GM21528 (cell line): ENCODE results near the gene EIF5AL1.
"Not testable (repeated sequence)": the region's sequence is repeated elsewhere in the genome, so short reads cannot be mapped to it uniquely, and the experiment has no call there.

Experiments used
- ATAC-seq: cut with Tn5 transposase; IDR thresholded peaks from one replicate; pipeline ENCODE4 v1.9.1; 2021; ENCODE audit warnings: mild to moderate bottlenecking, moderate library complexity; ENCODE audit not compliant: unreplicated experiment, low FRiP score

Gene EIF5AL1

DNA sequence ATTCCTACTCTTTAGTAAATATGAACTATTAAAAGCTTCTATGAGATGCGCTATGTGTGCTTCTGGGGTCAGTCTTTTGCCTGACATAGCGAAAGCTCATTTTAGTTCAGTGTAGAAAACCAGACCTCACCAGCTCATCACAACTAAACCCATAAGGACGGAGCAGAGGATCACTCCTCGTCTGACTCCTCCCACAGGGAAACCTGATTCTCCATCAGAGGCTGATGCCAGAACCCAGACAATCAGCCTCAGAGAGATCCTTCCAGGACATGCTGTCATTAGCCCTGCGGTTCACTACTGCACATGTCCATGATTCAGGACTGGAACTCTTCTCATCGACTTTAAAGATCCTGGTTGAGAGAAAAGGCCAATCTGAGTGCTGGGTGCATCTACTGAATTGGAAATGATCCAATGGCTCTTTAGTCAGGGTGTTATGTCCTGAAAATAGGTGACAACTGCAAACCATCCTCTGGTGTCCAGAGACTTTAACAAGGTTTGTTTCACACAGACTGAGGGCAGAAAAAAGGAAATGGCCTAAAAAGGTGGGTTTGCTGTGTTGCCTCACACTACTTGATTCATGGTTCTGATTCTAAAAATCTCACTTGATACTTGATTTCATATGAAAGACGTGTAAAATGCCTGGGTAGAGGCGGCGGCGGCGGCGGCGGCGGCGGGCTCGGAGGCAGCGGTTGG is at the start of gene EIF5AL1:
Gene EIF5AL1, plus strand, starts transcription at position 643 of the 693 bp plus-strand sequence. CDS start 117 bp downstream, outside the sequence.
- ATAC-seq: not testable (repeated sequence)

DNA sequence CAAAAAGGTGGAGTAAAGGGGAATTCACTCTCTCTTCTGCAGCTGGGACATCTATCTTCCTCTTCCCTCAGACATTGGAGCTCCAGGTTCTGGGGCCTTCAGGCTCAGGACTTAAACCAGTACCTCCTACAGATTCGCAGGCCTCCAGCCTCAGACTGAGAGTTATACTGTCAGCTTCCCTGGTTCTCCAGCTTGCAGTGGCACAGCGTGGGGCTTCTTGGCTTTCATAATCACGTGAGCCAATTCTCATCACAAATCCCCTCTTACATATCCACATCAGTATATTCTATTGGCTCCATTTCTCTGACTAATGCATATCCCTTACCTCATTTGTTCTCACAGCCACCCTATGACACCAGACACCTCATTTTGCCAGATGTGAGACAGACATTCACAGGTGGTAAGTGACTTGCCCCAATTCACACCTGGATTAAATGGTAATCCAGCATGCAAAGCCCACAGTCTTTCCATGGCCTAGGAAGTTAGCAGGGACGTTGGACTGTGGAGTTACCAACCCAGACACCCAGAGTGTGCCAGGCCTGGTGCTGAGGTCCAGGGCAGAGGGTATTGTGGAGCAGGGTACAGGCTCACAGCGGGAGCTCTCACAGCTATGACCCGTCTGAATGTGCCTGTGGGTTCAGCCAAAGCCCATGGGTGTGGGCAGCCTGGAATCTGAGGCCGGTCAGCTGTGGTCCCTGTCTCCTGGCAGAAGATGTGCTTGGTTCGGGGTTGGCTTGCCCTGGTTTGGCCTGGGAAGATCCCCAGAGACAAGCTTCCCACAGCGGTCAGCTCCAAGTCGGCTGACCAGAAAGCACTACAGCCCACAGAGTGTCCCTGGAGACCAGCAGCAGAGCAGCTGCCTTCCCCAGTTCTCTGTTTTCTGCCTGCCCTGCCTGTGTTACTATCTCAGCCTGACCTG is 48.5 kb upstream of the EIF5AL1 start:
- ATAC-seq: no peak

DNA sequence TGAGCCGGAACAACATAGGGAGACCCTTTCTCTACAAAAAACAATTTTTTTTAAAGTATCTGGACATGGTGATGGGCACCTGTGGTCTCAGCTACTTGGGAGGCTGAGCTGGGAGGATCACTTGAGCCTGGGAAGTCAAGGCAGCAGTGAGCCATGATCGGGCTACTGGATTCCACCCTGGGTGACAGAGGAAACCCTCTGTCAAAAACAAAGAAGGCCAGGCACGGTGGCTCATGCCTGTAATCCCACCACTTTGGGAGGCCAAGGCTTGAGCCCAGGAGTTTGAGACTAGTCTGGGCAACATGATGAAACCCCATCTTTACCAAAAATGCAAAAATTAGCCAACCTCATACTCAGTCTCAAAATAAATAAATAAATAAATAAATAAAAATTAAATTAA is 47.0 kb upstream of the EIF5AL1 start:
- ATAC-seq: no peak

DNA sequence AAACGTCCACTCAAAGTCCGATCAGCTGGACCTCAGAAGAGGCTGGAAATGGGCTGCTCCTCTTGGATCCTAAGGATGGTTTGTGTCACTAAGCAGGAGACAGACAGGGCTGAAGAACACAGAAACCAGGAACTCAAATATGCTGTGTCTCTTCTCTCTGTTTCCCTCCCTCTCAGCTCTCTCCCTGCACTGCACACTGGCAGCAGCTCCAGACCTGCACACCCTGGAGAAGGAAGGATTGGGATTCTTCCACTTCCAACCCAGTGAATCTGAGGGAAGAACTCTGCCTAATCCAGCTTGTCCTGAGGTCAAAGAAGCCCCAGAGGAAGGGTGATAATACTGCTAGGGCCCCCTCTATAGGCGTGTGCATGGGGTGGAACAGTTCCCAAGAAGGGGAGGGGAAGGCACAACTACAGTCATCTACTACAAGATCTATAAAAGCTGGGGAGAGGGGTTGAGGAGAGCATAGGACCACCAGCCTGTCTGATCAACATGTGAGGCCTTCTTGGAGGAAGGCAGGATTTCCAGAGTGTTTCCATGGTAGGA is 44.2 kb upstream of the EIF5AL1 start:
- ATAC-seq: no peak

DNA sequence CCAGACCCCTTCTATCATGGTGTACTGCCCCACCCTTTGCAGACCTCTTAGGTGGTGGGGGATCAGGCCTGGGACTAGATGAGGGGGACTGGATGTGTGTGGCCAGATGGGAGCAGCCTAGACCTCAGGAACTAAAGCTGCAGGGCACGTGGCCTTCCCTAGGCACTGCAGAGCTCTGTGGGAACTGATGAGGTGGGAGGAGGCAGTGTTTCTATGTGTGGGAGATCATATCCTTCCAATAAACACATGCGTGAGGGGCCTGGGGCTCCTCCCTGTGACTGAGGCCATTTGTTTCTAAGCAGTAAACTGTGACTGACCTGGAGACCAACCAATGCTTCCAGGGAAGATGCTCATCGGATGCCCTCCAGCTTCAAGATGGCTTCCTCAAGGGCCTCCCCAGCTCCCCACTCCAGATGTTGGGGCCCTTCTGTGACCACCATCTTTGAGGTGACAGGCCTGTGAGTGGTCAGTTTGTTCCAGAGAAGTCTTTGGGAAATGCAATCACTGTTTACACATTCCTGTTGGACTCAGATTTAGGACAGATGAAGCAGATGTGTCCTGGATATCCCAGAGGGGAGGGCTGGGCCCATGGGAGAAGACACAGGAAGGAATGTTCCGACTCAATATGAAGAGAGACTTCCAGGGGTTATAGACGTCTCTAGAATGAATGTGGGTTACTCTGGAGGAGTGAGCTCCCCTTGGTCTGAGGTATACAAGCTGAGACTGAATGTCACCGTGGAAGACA is 43.3 kb upstream of the EIF5AL1 start:
- ATAC-seq: no peak

DNA sequence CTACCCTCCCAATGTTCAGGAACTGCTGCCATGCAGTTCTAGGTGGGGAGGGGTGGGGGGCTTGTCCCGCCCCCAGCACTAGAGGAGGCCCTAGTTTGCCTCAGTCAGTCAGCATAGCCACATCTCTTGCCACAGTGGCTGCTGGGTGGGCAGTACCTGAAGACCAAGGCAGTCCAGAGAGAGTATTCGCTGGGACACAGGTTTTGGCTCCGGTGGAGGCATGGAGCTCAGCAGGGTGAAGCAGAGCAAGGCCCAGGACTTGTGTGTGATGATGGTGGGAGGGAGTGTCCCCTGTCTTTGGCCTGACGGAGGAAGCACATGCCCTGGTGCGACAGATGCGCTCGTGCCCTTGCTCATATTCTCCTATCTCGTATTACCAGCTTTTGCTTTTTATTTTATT is 42.2 kb upstream of the EIF5AL1 start:
- ATAC-seq: no peak

GRCh38 chr10:79471776-79472175 is 40.6 kb upstream of the EIF5AL1 start:
- ATAC-seq: no peak

DNA sequence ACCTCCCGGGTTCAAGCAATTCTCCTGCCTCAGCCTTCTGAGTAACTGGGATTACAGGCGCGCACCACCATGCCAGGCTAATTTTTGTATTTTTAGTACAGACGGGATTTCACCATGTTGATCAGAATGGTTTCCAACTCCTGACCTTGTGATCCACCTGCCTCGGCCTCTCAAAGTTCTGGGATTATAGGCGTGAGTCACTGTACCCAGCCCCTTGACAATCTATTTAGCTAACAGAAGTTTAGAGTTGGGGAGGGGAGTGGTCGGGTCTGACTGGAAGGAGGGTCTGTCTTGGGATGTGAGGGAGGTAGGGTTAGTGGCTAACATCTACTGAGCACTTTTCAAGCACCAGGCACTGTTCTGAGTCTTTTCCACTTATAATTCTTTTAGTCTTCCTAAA is 39.9 kb upstream of the EIF5AL1 start:
- ATAC-seq: no peak

- no peak for ATAC-seq
Observed at GRCh38 chr10:79472951-79473350, 39.4 kb upstream of the EIF5AL1 start.

- ATAC-seq: no peak
Observed at GRCh38 chr10:79473496-79474095, 38.7 kb upstream of the EIF5AL1 start.

- ATAC-seq: no peak
Observed at GRCh38 chr10:79475119-79475653, 37.1 kb upstream of the EIF5AL1 start.

GRCh38 chr10:79475877-79476276 is 36.5 kb upstream of the EIF5AL1 start:
- ATAC-seq: no peak

- no peak for ATAC-seq
Observed at GRCh38 chr10:79476645-79477044, 35.7 kb upstream of the EIF5AL1 start.

DNA sequence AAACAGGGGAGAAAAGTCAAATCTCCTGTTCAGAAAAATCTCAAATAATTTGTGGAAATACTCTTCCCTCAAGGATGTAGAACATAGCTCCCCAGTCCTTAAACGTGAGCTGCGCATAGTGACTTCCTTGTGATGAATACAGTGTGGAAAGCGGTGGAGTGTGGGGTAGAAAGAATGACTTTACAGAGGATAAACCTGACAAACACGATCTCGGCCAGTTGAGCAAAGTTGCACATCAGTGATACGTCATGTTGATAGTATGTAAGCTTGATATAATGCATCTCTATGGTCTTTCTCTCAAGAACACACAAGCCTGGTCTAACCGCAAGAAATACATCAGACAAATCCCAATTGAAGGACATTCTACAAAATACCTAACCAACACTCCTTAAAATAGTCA is 34.9 kb upstream of the EIF5AL1 start:
- no peak for ATAC-seq

DNA sequence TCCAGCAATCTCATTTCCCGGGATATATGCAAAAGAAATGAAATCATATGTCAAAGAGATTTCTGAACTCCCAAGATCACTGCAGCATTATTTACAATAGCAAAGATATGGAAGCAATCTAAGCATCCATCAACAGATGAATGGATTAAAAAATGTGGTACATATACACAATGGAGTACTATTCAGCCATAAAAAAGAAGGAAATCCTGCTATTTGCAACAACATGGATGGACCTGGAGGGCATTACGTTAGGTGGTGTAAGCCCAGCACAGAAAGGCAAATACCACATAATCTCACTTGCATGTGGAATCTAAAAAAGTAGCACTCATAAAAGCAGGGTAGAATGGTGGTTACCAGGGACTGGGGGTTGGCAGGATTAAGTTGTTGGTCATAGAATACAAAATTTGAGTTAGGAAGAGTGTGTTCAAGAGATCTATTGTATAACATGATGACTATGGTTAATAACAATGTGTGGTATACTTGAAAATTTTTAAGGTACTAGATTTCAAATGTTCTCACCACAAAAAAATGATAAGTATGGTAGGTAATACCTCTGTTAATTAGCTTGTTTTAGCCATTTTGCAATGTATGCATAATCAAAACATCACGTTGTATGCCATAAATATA is 32.9 kb upstream of the EIF5AL1 start:
- ATAC-seq: no peak

- ATAC-seq: no peak
Observed at GRCh38 chr10:79482304-79482703, 30.0 kb upstream of the EIF5AL1 start.

- no peak for ATAC-seq
Observed at GRCh38 chr10:79482741-79483140, 29.6 kb upstream of the EIF5AL1 start.

GRCh38 chr10:79483299-79483698 is 29.0 kb upstream of the EIF5AL1 start:
- ATAC-seq: no peak

- ATAC-seq: no peak
Observed at GRCh38 chr10:79483948-79484347, 28.4 kb upstream of the EIF5AL1 start.

DNA sequence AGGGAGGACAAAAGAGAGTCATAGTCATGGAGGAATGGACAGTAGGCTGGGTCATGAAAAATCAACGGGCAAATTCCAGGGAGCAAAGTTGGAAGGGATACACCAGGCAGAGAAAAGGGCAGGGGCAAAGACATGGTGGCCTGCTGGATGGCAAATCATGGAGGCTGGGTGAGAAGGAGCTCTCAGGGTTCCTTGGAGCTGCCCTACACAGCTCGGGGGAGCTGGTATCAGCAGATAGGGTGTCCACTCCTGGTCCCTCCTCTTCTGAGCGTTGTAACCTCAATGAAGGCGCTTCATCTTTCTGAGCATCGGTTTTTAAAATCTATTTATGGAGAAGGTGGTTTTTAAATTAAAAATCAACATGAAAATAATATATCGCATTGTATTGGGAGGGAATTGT is 27.9 kb upstream of the EIF5AL1 start:
- no peak for ATAC-seq
